Measurements from ENCODE around the gene TRMT44.
"Not testable (repeated sequence)": the region's sequence is repeated elsewhere in the genome, so short reads cannot be mapped to it uniquely, and the experiment has no call there.

TRMT44 gene

GRCh38 chr4:8440492-8441311, at the start of gene TRMT44, which contains the start of gene ACOX3:
TRMT44 (plus strand) TSS chr4:8440777; CDS start chr4:8440823, 46 bp downstream.
ACOX3 (minus strand) TSS chr4:8440723; CDS start chr4:8416521, 24,202 bp downstream.
- DNase-seq, result peak; percentile 99

- no peak for DNase-seq
Measured at GRCh38 chr4:8391071-8391470, 49.5 kb upstream of the TRMT44 start.

GRCh38 chr4:8391972-8392371, 48.6 kb upstream of the TRMT44 start:
- DNase-seq, result no peak

- no peak for DNase-seq
Measured at GRCh38 chr4:8392591-8393190, 47.9 kb upstream of the TRMT44 start.

GRCh38 chr4:8393593-8394038, 47.0 kb upstream of the TRMT44 start:
- DNase-seq, result no peak

- no peak for DNase-seq
Measured at GRCh38 chr4:8394061-8394519, 46.5 kb upstream of the TRMT44 start.

GRCh38 chr4:8394806-8395205, 45.8 kb upstream of the TRMT44 start:
- no peak for DNase-seq

GRCh38 chr4:8395504-8396296, 44.9 kb upstream of the TRMT44 start:
- no peak for DNase-seq

- DNase-seq, result no peak
Measured at GRCh38 chr4:8396762-8397406, 43.7 kb upstream of the TRMT44 start.

GRCh38 chr4:8398347-8398746, 42.2 kb upstream of the TRMT44 start:
- DNase-seq, result no peak

GRCh38 chr4:8399298-8399697, 41.3 kb upstream of the TRMT44 start:
- DNase-seq, result no peak

GRCh38 chr4:8400632-8401325, 39.8 kb upstream of the TRMT44 start:
- DNase-seq, result no peak

GRCh38 chr4:8401665-8402064, 38.9 kb upstream of the TRMT44 start:
- DNase-seq, result no peak

GRCh38 chr4:8402181-8402597, 38.4 kb upstream of the TRMT44 start:
- DNase-seq, result no peak

GRCh38 chr4:8402640-8403039, 37.9 kb upstream of the TRMT44 start:
- DNase-seq, result no peak

- DNase-seq, result peak; percentile 58
Measured at GRCh38 chr4:8403173-8403753, 37.3 kb upstream of the TRMT44 start.

- DNase-seq, result no peak
Measured at GRCh38 chr4:8403976-8404375, 36.6 kb upstream of the TRMT44 start.

- no peak for DNase-seq
Measured at GRCh38 chr4:8404791-8405515, 35.6 kb upstream of the TRMT44 start.

- DNase-seq, result no peak
Measured at GRCh38 chr4:8405516-8405875, 35.1 kb upstream of the TRMT44 start.

GRCh38 chr4:8406887-8407286, 33.7 kb upstream of the TRMT44 start:
- DNase-seq, result not testable (repeated sequence)

GRCh38 chr4:8407316-8407715, 33.3 kb upstream of the TRMT44 start:
- DNase-seq, result no peak

Measured in activated T-cell treated with anti-CD3 and anti-CD28 coated beads, Interleukin-2, amount 50 U/mL, for 1 hour (primary cell).